CD4-positive, CD25-positive, alpha-beta regulatory T cell (primary cell): Measurements from ENCODE around the gene ING3. TPM values are rescaled to one million over a fixed set of nuclear protein-coding genes. Genes with fewer than 3 reads are reported as not detected.
A peak's percentile ranks its signal among the peaks of the same experiment; 100 is the strongest.

ENCODE experiments used
- ATAC-seq, 2 donors: fragments of 150-1000 bp; cut with Tn5 transposase; one replicate each; pipeline ENCODE4 v1.10.0; 2021; ENCODE audit warnings: low read depth in 2 of 2, moderate number of reproducible peaks in 2 of 2, moderate library complexity in 1 of 2
- DNase-seq, 3 donors: peaks; one replicate each; pipeline versions ENCODE4 v3.0.0 to v3.0.0-alpha.2; 2012 to 2022; ENCODE audit warnings: mixed read lengths in 1 of 3
- H3K27ac ChIP-seq: one replicate; pipeline ENCODE4 v1.7.0; 2013; ENCODE audit warnings: mild to moderate bottlenecking, low read length; ENCODE audit not compliant: insufficient read depth, poor library complexity, severe bottlenecking
- H3K27me3 ChIP-seq: one replicate; pipeline ENCODE4 v1.7.0; 2013; ENCODE audit warnings: low read length; ENCODE audit not compliant: control insufficient read depth, insufficient read depth
- H3K36me3 ChIP-seq: one replicate; pipeline ENCODE4 v1.7.0; 2013; ENCODE audit warnings: mild to moderate bottlenecking, low read length, moderate library complexity; ENCODE audit not compliant: control insufficient read depth, insufficient read depth
- H3K4me1 ChIP-seq: 2 replicates; pipeline ENCODE4 v1.7.0; 2013; ENCODE audit warnings: mild to moderate bottlenecking, low read length; ENCODE audit not compliant: insufficient read depth, control insufficient read depth, poor library complexity, severe bottlenecking
- H3K4me3 ChIP-seq: one replicate; pipeline ENCODE4 v1.7.0; 2013; ENCODE audit warnings: low read depth, mild to moderate bottlenecking, low read length, moderate library complexity
- H3K9me3 ChIP-seq, 2 experiments: 1 replicate in 1 of 2; 2 replicates in 1 of 2; pipeline ENCODE4 v1.7.0; 2013; ENCODE audit warnings: low read length in 2 of 2, mild to moderate bottlenecking in 1 of 2, moderate library complexity in 1 of 2; ENCODE audit not compliant: control insufficient read depth in 2 of 2
- H3K27ac Mint-ChIP-seq, 3 donors: one replicate each; pipeline ENCODE4 v1.8.0; 2020 to 2022; ENCODE audit warnings: mild to moderate bottlenecking in 3 of 3, mixed read lengths in 3 of 3, moderate library complexity in 2 of 3
- H3K27me3 Mint-ChIP-seq: one replicate; pipeline ENCODE4 v1.8.0; 2022; ENCODE audit warnings: mild to moderate bottlenecking, mixed read lengths
- H3K36me3 Mint-ChIP-seq: one replicate; pipeline ENCODE4 v1.8.0; 2020; ENCODE audit warnings: mixed read lengths
- H3K4me1 Mint-ChIP-seq, 4 donors: one replicate each; pipeline ENCODE4 v1.8.0; 2020 to 2022; ENCODE audit warnings: mixed read lengths in 4 of 4, mild to moderate bottlenecking in 1 of 4
- H3K4me3 Mint-ChIP-seq, 4 donors: one replicate each; pipeline ENCODE4 v1.8.0; 2020 to 2022; ENCODE audit warnings: mild to moderate bottlenecking in 4 of 4, mixed read lengths in 4 of 4, moderate library complexity in 3 of 4
- H3K9me3 Mint-ChIP-seq, 7 donors: one replicate each; pipeline ENCODE4 v1.8.0; 2020 to 2022; ENCODE audit warnings: mixed read lengths in 7 of 7, mild to moderate bottlenecking in 3 of 7, moderate library complexity in 2 of 7
- polyA plus RNA-seq, 4 donors: library from polyadenylated mRNA; unstranded; fragments of 300-500 nt; fragmentation: Illumina TruSeq; gene quantifications; one replicate each; pipeline ENCODE4 v1.2.3, GENCODE V29; 2021
- total RNA-seq: library from RNA; stranded (reverse); gene quantifications from one replicate; pipeline ENCODE4 v1.2.3, GENCODE V29; 2022

Gene ING3
- total and polyA plus RNA-seq, 5 donors from 2014 or later = 30.4 to 49.3 (median 40.2) TPM

DNA sequence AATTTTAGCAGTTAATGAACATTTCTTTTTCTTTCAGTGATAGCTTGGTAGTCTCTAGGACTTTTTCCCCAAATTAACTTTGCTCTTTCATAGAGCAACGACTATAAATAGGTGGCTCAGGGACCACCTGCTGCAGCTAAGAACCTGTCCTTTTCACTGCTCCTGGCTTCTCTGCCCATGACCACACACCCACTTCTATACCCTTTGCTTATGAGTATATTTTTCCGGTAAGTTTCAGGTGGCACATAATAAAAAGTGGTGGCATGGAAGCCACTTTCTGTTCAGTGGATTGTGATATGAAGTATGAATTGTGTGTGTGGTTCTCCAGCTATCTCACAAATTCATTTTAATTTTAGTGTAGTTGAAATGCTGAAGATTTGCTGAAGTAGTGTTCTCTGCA lies 1.2 kb downstream of the ING3 start:
- H3K36me3 ChIP-seq = peaks cover 32% of the 10 kb centered on the region
- Mint-ChIP-seq H3K4me1 (peaks cover 18 to 50% (median 33%) of the 10 kb centered on the region in 4 donors), H3K27me3 (peaks cover 13% of the 10 kb centered on the region), H3K36me3 (peaks cover 21% of the 10 kb centered on the region), H3K27ac (peak overlapping the region in 2 of 3 donors; percentile 96 to 98), H3K4me3 (peak overlapping the region; percentile 91 to 98 (median 93)), H3K9me3 (no peaks in the 10 kb centered on the region)
- peak overlapping the region; percentile 99 for H3K27ac ChIP-seq
- ATAC-seq = no peak
- no peaks in the 10 kb centered on the region for H3K27me3 ChIP-seq
- no peaks in the 10 kb centered on the region for H3K9me3 ChIP-seq
- H3K4me1 ChIP-seq = peaks cover 26% of the 10 kb centered on the region
- peak in 1 of 3 donors; percentile 17 for DNase-seq
- peak overlapping the region; percentile 97 for H3K4me3 ChIP-seq

DNA sequence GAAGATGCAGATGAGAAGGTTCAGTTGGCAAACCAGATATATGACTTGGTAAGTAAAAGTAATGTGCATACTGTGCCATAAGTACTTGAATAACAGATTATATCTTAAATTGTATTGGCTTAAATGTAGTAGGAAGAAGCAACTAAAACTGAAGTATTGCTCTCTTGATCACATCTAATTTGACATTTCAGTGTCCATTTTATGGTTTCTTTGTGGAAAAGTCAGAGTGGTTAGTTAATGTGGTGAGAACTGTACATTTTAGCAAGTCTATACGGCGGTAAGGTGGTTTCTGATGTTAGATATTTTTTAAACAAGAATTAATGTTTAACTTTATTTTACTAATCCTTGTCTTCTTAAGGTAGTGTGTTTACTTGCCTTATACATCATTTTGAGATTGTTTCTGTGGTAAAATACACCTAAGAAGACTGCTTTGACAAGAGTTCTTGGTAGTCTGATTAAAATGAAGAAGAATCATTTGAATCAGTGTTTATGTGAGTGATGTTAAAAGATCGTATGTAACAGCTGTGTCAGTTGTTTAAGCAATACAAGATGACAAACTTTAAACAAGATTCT lies 5.1 kb downstream of the ING3 start:
- H3K27ac ChIP-seq = no peak overlapping the region
- H3K4me1 ChIP-seq = peaks cover 23% of the 10 kb centered on the region
- H3K27me3 ChIP-seq = no peaks in the 10 kb centered on the region
- peak in 1 of 3 donors; percentile 34 for DNase-seq
- H3K4me3 ChIP-seq = peak overlapping the region; percentile 38
- peak overlapping the region in 1 of 3 donors; percentile 49 for H3K27ac Mint-ChIP-seq
- peaks cover 41% of the 10 kb centered on the region for H3K36me3 ChIP-seq
- no peaks in the 10 kb centered on the region for H3K9me3 Mint-ChIP-seq
- H3K4me3 Mint-ChIP-seq = no peak overlapping the region
- no peak for ATAC-seq
- H3K27me3 Mint-ChIP-seq = peaks cover 3% of the 10 kb centered on the region
- H3K36me3 Mint-ChIP-seq = peaks cover 42% of the 10 kb centered on the region
- H3K4me1 Mint-ChIP-seq = peaks cover 23 to 49% (median 31%) of the 10 kb centered on the region in 4 donors
- no peaks in the 10 kb centered on the region for H3K9me3 ChIP-seq

DNA sequence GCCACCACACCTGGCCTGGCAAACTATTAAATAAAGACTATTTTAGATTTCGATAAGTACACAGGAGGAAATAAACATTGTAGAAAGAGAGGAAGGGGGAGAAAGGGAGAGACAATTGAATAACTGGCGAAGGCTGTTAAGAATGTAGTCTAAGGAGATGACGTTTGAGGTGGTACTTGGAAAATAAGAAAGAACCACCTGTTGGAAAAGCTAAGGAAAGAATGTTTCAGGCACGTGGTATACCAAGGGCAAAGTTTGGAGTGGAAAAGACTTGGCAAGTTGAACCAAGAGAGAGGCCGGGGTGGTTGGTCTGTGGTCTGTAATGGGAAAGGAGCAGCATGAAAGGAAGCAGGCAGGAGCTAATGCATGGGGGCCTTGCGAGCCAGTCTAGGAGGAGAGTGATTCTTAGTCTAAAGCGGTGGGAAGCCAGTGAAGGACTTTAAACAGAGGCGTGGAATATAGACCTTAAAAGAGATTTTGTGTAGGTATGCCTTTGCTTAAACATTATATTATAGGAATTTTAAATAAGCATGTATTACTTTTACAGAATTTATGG lies 9.4 kb downstream of the ING3 start:
- no peaks in the 10 kb centered on the region for H3K9me3 Mint-ChIP-seq
- H3K4me1 ChIP-seq = no peaks in the 10 kb centered on the region
- no peaks in the 10 kb centered on the region for H3K27me3 Mint-ChIP-seq
- H3K4me1 Mint-ChIP-seq = peaks cover 30 to 42% (median 40%) of the 10 kb centered on the region in 4 donors
- no peak overlapping the region for H3K27ac ChIP-seq
- no peaks in the 10 kb centered on the region for H3K27me3 ChIP-seq
- H3K4me3 ChIP-seq = no peak overlapping the region
- H3K36me3 ChIP-seq = peaks cover 32% of the 10 kb centered on the region
- peaks cover 42% of the 10 kb centered on the region for H3K36me3 Mint-ChIP-seq
- peak overlapping the region in 1 of 3 donors; percentile 74 for H3K27ac Mint-ChIP-seq
- no peak for ATAC-seq
- H3K9me3 ChIP-seq = no peaks in the 10 kb centered on the region
- no peak overlapping the region for H3K4me3 Mint-ChIP-seq
- no peak for DNase-seq

DNA sequence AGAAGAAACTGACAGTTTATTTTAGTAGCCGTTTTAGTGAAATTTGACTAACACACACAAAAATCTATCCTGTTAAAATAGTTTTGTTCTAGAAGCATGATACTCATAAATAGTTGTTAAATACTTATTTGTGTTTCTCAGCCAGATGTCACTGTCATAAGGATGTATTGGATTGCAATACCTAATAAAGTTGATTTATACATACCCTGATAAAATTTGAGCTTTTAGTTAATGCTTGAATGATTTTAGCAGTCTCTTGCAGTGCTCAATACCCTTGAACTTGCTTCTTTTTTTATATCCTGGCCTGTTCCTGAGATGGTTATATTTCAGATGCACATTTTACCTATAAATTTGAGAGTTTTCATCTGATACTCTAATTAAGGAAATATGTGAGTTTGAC lies 10.1 kb downstream of the ING3 start:
- Histone ChIP-seq H3K27ac (no peak overlapping the region), H3K4me3 (no peak overlapping the region)
- H3K4me3 Mint-ChIP-seq = no peak overlapping the region

DNA sequence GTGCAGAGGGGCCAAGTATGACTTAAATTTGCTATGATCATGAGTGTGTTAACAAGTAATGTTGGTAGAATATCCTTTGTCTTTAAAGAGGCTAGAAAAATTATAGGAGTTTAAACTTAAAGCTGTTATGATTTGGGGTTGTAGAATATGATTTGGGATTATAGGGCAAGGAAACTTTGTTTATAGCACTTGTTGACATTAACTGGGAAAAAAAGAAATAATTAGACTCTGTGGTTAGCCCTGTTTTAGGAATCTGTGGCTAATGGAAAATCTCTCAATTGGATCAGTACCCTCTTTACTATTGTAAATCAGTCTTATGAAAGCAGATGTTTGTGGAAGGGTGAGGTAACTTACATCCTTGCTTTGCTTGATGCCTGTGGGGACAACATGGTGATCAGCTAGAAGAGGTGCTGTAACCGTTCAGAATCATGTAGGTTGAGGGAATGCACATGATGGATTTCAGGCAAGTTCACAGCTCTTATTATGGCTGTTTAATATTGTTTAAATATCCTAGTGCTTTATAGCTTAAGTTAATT lies 11.1 kb downstream of the ING3 start:
- Mint-ChIP-seq H3K27me3 (no peaks in the 10 kb centered on the region), H3K36me3 (peaks cover 36% of the 10 kb centered on the region), H3K4me3 (no peak overlapping the region), H3K9me3 (no peaks in the 10 kb centered on the region), H3K4me1 (peaks cover 22 to 35% (median 29%) of the 10 kb centered on the region in 4 donors), H3K27ac (peak overlapping the region in 2 of 3 donors; percentile 1 to 64)
- Histone ChIP-seq H3K27ac (no peak overlapping the region), H3K36me3 (peaks cover 29% of the 10 kb centered on the region), H3K9me3 (no peaks in the 10 kb centered on the region), H3K4me3 (no peak overlapping the region), H3K27me3 (no peaks in the 10 kb centered on the region), H3K4me1 (no peaks in the 10 kb centered on the region)
- DNase-seq (no peak), ATAC-seq (no peak)

More for the DNA sequence above, 10.1 kb downstream of the ING3 start:
- Mint-ChIP-seq H3K9me3 (no peaks in the 10 kb centered on the region), H3K36me3 (peaks cover 42% of the 10 kb centered on the region), H3K27ac (no peak overlapping the region), H3K27me3 (no peaks in the 10 kb centered on the region), H3K4me1 (peaks cover 30 to 40% (median 36%) of the 10 kb centered on the region in 4 donors)
- Histone ChIP-seq H3K9me3 (no peaks in the 10 kb centered on the region), H3K27me3 (no peaks in the 10 kb centered on the region), H3K36me3 (peaks cover 28% of the 10 kb centered on the region), H3K4me1 (no peaks in the 10 kb centered on the region)
- no peak for DNase-seq
- ATAC-seq = no peak

DNA sequence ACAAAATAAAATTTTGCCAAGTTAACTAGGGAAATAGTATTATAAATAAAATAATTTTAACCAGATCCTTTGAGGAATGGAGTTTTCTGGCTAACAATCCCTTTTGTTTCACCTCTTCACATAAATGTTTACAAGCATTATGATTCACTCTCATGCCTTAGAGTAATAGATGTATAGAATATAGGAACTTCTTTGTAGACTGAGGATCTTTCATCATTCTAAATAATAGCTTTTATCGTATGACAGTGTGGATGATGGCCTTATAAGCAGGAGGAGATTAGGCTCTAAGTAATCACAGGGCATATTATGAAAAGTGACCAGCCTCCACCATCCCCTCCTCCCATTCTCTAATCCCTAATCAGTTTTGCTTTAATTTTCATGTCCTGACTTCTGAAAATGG lies 13.5 kb downstream of the ING3 start:
- no peak for DNase-seq
- Histone ChIP-seq H3K9me3 (no peaks in the 10 kb centered on the region), H3K4me3 (no peak overlapping the region), H3K27me3 (no peaks in the 10 kb centered on the region), H3K27ac (no peak overlapping the region), H3K4me1 (no peaks in the 10 kb centered on the region), H3K36me3 (peaks cover 43% of the 10 kb centered on the region)
- Mint-ChIP-seq H3K4me3 (no peak overlapping the region), H3K27me3 (no peaks in the 10 kb centered on the region), H3K36me3 (peaks cover 30% of the 10 kb centered on the region), H3K4me1 (peaks cover 20 to 28% (median 23%) of the 10 kb centered on the region in 4 donors), H3K27ac (no peak overlapping the region), H3K9me3 (no peaks in the 10 kb centered on the region)
- ATAC-seq = no peak

DNA sequence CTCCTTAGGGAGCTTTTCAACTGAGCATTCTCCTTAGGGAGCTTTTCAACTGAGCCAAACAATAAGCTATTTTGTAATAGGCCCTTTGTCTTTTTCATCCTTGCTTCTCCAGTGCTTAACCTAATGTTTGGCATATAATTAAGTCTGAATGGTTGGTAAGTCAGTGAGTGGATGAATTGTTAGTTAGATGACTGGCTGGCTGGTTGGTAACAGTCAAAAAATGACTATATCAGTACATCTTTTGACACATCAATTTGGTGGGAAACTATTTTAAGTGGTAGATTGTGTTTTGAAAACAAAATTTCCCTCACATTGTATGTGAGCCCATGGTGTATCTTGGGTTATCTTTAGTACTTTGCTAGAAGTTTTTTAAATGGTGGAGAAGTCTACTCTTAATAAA lies 16.4 kb downstream of the ING3 start:
- no peak overlapping the region for H3K27ac ChIP-seq
- Mint-ChIP-seq H3K27ac (peak overlapping the region in 1 of 3 donors; percentile 20), H3K36me3 (peaks cover 38% of the 10 kb centered on the region), H3K27me3 (no peaks in the 10 kb centered on the region), H3K4me1 (peaks cover 8 to 21% (median 14%) of the 10 kb centered on the region in 4 donors), H3K9me3 (no peaks in the 10 kb centered on the region), H3K4me3 (no peak overlapping the region)
- no peaks in the 10 kb centered on the region for H3K4me1 ChIP-seq
- ATAC-seq = no peak
- DNase-seq = no peak
- peaks cover 67% of the 10 kb centered on the region for H3K36me3 ChIP-seq
- no peak overlapping the region for H3K4me3 ChIP-seq
- H3K9me3 ChIP-seq = no peaks in the 10 kb centered on the region
- H3K27me3 ChIP-seq = no peaks in the 10 kb centered on the region
